ENCODE measurements around the gene RNMT. TPM values are rescaled to one million over a fixed set of nuclear protein-coding genes. Genes with fewer than 3 reads are reported as not detected.

RNMT gene
- total RNA-seq, 1 experiment from 2014 or later, result 58.0 TPM

DNA sequence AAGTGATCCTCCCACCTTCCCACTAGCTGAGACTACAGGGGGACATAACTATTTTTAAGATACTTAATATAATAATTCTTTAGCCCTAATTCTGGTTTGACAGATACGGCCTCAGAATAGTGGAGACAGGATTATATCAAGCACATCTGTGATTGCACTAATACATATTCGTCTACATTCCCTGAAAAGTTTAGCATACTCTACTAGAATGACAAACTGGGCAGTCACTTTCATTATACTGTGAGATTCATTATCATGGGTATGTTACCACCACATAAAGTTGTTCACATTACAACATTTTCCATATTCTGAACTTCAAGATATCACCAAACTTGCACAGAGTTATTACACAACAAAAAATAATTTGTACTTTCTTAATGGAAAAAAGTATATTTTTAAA, 11.1 kb upstream of the RNMT start:
- Histone ChIP-seq H3K27ac (ENCODE audit: low read depth, low read length) (no peak overlapping the region), H3K4me2 (ENCODE audit: low read length) (no peak overlapping the region), H4K20me1 (ENCODE audit: insufficient read depth) (no peaks in the 10 kb centered on the region), H2AFZ (ENCODE audit: low read depth, low read length, poor library complexity, severe bottlenecking) (no peak overlapping the region), H3K4me1 (ENCODE audit: control insufficient read depth in 1 of 2, insufficient read depth in 2 of 2, low read length in 2 of 2) (peaks cover 9 to 42% of the 10 kb centered on the region in 2 experiments), H3K36me3 (ENCODE audit: control insufficient read depth in 1 of 2, insufficient read depth in 2 of 2, low read length in 2 of 2) (0 out of 4 replicates have a peak, but pooled peaks cover 0 to 8% of the 10 kb centered on the region in 2 experiments), H3K79me2 (ENCODE audit: insufficient read depth, low read length) (peaks cover 100% of the 10 kb centered on the region), H3K9ac (ENCODE audit: low read length) (no peak overlapping the region), H3K9me3 (ENCODE audit: control insufficient read depth in 1 of 2, insufficient read depth in 1 of 2, low read depth in 1 of 2, low read length in 2 of 2) (peaks cover 0 to 4% of the 10 kb centered on the region in 2 experiments; a peak in 1 of 4 replicates), H3K27me3 (ENCODE audit: insufficient read depth, low read length) (no peaks in the 10 kb centered on the region), H3K4me3 (replicated peaks in 1 of 2; ENCODE audit: low read depth in 1 of 2, low read length in 2 of 2) (no peak overlapping the region), H3K9me2 (ENCODE audit: insufficient read depth) (no peaks in the 10 kb centered on the region)
- no peak for TF ChIP-seq CBX3 (IDR thresholded peaks at IDR 0.05; ENCODE audit: low read depth)
- TF ChIP-seq ELF1 (IDR thresholded peaks at IDR 0.05; ENCODE audit: borderline replicate concordance, low read depth), result no peak
- TF ChIP-seq REST (IDR thresholded peaks at IDR 0.05; ENCODE audit: low read depth), result no peak
- no peak for TF ChIP-seq CEBPB (IDR thresholded peaks at IDR 0.05; ENCODE audit: low read depth)
- no peak for TF ChIP-seq ZNF274 (IDR thresholded peaks at IDR 0.05; ENCODE audit: low read depth, low read length)
- no peak for TF ChIP-seq YY1 (IDR thresholded peaks at IDR 0.05; ENCODE audit: extremely low read depth, insufficient replicate concordance, low read depth, low read length)
- TF ChIP-seq FOSL1 (IDR thresholded peaks at IDR 0.05; ENCODE audit: low read depth), result no peak
- TF ChIP-seq MAX (IDR thresholded peaks at IDR 0.05), result no peak
- TF ChIP-seq, protein P1, sequence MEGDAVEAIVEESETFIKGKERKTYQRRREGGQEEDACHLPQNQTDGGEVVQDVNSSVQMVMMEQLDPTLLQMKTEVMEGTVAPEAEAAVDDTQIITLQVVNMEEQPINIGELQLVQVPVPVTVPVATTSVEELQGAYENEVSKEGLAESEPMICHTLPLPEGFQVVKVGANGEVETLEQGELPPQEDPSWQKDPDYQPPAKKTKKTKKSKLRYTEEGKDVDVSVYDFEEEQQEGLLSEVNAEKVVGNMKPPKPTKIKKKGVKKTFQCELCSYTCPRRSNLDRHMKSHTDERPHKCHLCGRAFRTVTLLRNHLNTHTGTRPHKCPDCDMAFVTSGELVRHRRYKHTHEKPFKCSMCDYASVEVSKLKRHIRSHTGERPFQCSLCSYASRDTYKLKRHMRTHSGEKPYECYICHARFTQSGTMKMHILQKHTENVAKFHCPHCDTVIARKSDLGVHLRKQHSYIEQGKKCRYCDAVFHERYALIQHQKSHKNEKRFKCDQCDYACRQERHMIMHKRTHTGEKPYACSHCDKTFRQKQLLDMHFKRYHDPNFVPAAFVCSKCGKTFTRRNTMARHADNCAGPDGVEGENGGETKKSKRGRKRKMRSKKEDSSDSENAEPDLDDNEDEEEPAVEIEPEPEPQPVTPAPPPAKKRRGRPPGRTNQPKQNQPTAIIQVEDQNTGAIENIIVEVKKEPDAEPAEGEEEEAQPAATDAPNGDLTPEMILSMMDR (IDR thresholded peaks at IDR 0.05 in 2 of 3, conservative IDR thresholded peaks at IDR 0.05 in 1 of 3; ENCODE audit: borderline replicate concordance in 1 of 3, insufficient read depth in 1 of 3, low read depth in 2 of 3, low read length in 2 of 3), result no peak
- no peak for TF ChIP-seq TCF7L2 (IDR thresholded peaks at IDR 0.05; ENCODE audit: borderline replicate concordance, extremely low read depth, insufficient read depth, insufficient read length)
- no peak for TF ChIP-seq POLR2A (IDR thresholded peaks at IDR 0.05; ENCODE audit: borderline replicate concordance, extremely low read depth, insufficient read depth, insufficient read length)
- no peak for TF ChIP-seq EZH2 (IDR thresholded peaks at IDR 0.05)
- TF ChIP-seq JUND (IDR thresholded peaks at IDR 0.05), result no peak
- TF ChIP-seq ZFX (IDR thresholded peaks at IDR 0.05), result no peak
- TF ChIP-seq, protein P2, sequence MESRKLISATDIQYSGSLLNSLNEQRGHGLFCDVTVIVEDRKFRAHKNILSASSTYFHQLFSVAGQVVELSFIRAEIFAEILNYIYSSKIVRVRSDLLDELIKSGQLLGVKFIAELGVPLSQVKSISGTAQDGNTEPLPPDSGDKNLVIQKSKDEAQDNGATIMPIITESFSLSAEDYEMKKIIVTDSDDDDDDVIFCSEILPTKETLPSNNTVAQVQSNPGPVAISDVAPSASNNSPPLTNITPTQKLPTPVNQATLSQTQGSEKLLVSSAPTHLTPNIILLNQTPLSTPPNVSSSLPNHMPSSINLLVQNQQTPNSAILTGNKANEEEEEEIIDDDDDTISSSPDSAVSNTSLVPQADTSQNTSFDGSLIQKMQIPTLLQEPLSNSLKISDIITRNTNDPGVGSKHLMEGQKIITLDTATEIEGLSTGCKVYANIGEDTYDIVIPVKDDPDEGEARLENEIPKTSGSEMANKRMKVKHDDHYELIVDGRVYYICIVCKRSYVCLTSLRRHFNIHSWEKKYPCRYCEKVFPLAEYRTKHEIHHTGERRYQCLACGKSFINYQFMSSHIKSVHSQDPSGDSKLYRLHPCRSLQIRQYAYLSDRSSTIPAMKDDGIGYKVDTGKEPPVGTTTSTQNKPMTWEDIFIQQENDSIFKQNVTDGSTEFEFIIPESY (IDR thresholded peaks at IDR 0.05; ENCODE audit: extremely low read depth, insufficient replicate concordance, low read length), result no peak
- no peak for TF ChIP-seq SRF (IDR thresholded peaks at IDR 0.05; ENCODE audit: low read depth)
- TF ChIP-seq EGR1 (IDR thresholded peaks at IDR 0.05; ENCODE audit: low read depth), result no peak
- TF ChIP-seq POLR2AphosphoS5 (IDR thresholded peaks at IDR 0.05; ENCODE audit: low read depth, low read length), result no peak
- no peak for TF ChIP-seq SP1 (IDR thresholded peaks at IDR 0.05; ENCODE audit: low read depth)
- intact Hi-C loops (cut with micrococcal nuclease), result no loop called here
- no peak for DNase-seq (ENCODE audit: low read depth, low spot score)
- no TSS peak for BruUV-seq (replicated peaks)
- ATAC-seq, result no peak
- POLR2A ChIA-PET, result no interaction called here
- CTCF ChIA-PET, result no interaction called here
- RAD21 ChIA-PET (ENCODE audit: low non-redundant PET in 1 of 2, low total read pairs in 2 of 2, uncharacterized antibody in 2 of 2, unreplicated experiment in 2 of 2), result no interaction called here

Data from HCT116 (cell line).